ENCODE results near the gene PSG1.
"Not testable (repeated sequence)": the region's sequence is repeated elsewhere in the genome, so short reads cannot be mapped to it uniquely, and the experiment has no call there.

Gene PSG1

GRCh38 chr19:42831221-42832019, 48.1 kb downstream of the PSG1 start:
- H3K9me3 Mint-ChIP-seq = peaks cover 0 to 1% of the 10 kb centered on the region in 2 donors
- DNase-seq = no peak
- H3K27me3 Mint-ChIP-seq = peaks cover 40 to 50% of the 10 kb centered on the region in 2 donors
- no peaks in the 10 kb centered on the region for H3K4me1 Mint-ChIP-seq (ENCODE audit: low read depth in 2 of 2)
- H3K27ac Mint-ChIP-seq = no peak overlapping the region
- ATAC-seq (replicated peaks) = no peak
- H3K4me3 Mint-ChIP-seq = no peak overlapping the region
- no peaks in the 10 kb centered on the region for H3K36me3 Mint-ChIP-seq (ENCODE audit: insufficient read depth)

GRCh38 chr19:42821306-42821977, 58.1 kb downstream of the PSG1 start:
- DNase-seq; H3K27ac Mint-ChIP-seq; H3K4me3 Mint-ChIP-seq; H3K4me1 Mint-ChIP-seq (ENCODE audit: low read depth in 2 of 2); H3K36me3 Mint-ChIP-seq (ENCODE audit: insufficient read depth); H3K9me3 Mint-ChIP-seq; ATAC-seq (replicated peaks): not testable (repeated sequence)
- peaks cover 46 to 54% of the 10 kb centered on the region in 2 donors for H3K27me3 Mint-ChIP-seq

- not testable (repeated sequence) for H3K4me1 Mint-ChIP-seq (ENCODE audit: low read depth in 2 of 2); H3K4me3 Mint-ChIP-seq; H3K27ac Mint-ChIP-seq; ATAC-seq (replicated peaks); DNase-seq; H3K9me3 Mint-ChIP-seq; H3K36me3 Mint-ChIP-seq (ENCODE audit: insufficient read depth)
- peaks cover 47 to 49% of the 10 kb centered on the region in 2 donors for H3K27me3 Mint-ChIP-seq
Observed at GRCh38 chr19:42819960-42820650, 59.4 kb downstream of the PSG1 start.

- H3K4me3 Mint-ChIP-seq = no peak overlapping the region
- ATAC-seq (replicated peaks) (no peak), DNase-seq (no peak)
- H3K9me3 Mint-ChIP-seq = peaks cover 1 to 8% of the 10 kb centered on the region in 2 donors
- peaks cover 45 to 48% of the 10 kb centered on the region in 2 donors for H3K27me3 Mint-ChIP-seq
- H3K4me1 Mint-ChIP-seq (ENCODE audit: low read depth in 2 of 2) = no peaks in the 10 kb centered on the region
- H3K36me3 Mint-ChIP-seq (ENCODE audit: insufficient read depth) = no peaks in the 10 kb centered on the region
- H3K27ac Mint-ChIP-seq = no peak overlapping the region
Observed at GRCh38 chr19:42816894-42817293, 62.6 kb downstream of the PSG1 start.
